Neutrophil (primary cell): ENCODE results near the gene BMPR1B.

ENCODE experiments used
- H3K27ac ChIP-seq: fragments of 200-600 bp; sonication (generic); 2 replicates; pipeline ENCODE4 v1.5.1; 2016; ENCODE audit warnings: mild to moderate bottlenecking, moderate library complexity
- H3K27me3 ChIP-seq: fragments of 200-600 bp; sonication (generic); 2 replicates; pipeline ENCODE4 v1.6.0; 2016; ENCODE audit warnings: mild to moderate bottlenecking
- H3K36me3 ChIP-seq: fragments of 200-600 bp; sonication (generic); 2 replicates; pipeline ENCODE4 v1.5.1; 2017
- H3K4me1 ChIP-seq, 2 experiments: fragments of 200-600 bp in 1 of 2; sonication (generic) in 1 of 2; 1 replicate in 1 of 2; 2 replicates in 1 of 2; pipeline versions ENCODE4 v1.5.1 to v1.6.1; 2013 to 2016; ENCODE audit warnings: low read depth in 1 of 2, low read length in 1 of 2, mild to moderate bottlenecking in 1 of 2, moderate library complexity in 1 of 2; ENCODE audit not compliant: control insufficient read depth in 1 of 2, insufficient read depth in 1 of 2
- H3K4me3 ChIP-seq, 2 experiments: fragments of 200-600 bp in 1 of 2; sonication (generic) in 1 of 2; 1 replicate in 1 of 2; 2 replicates in 1 of 2; pipeline ENCODE4 v1.5.1; 2013 to 2016; ENCODE audit warnings: low read depth in 1 of 2, low read length in 1 of 2, mild to moderate bottlenecking in 1 of 2, moderate library complexity in 1 of 2
- H3K9me3 ChIP-seq: fragments of 200-600 bp; sonication (generic); 2 replicates; pipeline ENCODE4 v1.5.1; 2016
- TF ChIP-seq, protein P1 (sequence below): fragments of 200-600 bp; sonication (generic); IDR thresholded peaks from 2 replicates; pipeline ENCODE4 v1.5.1; 2016; ENCODE audit warnings: antibody characterized with exemption

The BMPR1B gene

DNA sequence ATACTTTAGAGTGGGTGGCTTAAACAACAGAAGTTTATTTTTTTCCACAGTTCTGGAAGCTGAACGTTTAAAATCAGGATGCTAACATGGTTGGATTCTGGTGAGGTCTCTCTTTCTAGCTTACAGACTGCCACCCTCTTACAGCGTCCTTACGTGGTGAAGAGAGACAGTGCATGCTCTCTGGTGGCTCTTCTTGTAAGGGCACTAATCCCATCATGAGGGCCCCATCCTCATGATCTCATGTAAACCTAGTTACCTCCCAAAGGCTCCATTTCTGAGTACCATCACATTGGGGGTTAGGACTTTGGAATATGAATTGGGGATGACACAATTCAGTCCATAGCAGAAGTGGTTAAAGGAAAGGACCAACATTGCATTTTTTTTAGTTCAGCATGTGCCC lies 132.8 kb downstream of the BMPR1B start:
- TF ChIP-seq, protein P1, sequence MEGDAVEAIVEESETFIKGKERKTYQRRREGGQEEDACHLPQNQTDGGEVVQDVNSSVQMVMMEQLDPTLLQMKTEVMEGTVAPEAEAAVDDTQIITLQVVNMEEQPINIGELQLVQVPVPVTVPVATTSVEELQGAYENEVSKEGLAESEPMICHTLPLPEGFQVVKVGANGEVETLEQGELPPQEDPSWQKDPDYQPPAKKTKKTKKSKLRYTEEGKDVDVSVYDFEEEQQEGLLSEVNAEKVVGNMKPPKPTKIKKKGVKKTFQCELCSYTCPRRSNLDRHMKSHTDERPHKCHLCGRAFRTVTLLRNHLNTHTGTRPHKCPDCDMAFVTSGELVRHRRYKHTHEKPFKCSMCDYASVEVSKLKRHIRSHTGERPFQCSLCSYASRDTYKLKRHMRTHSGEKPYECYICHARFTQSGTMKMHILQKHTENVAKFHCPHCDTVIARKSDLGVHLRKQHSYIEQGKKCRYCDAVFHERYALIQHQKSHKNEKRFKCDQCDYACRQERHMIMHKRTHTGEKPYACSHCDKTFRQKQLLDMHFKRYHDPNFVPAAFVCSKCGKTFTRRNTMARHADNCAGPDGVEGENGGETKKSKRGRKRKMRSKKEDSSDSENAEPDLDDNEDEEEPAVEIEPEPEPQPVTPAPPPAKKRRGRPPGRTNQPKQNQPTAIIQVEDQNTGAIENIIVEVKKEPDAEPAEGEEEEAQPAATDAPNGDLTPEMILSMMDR: no peak
- H3K4me1 ChIP-seq: no peaks in the 10 kb centered on the region
- no peaks in the 10 kb centered on the region for H3K27me3 ChIP-seq
- H3K9me3 ChIP-seq: no peaks in the 10 kb centered on the region
- H3K4me3 ChIP-seq: no peak overlapping the region
- H3K36me3 ChIP-seq: no peaks in the 10 kb centered on the region
- H3K27ac ChIP-seq: no peak overlapping the region

DNA sequence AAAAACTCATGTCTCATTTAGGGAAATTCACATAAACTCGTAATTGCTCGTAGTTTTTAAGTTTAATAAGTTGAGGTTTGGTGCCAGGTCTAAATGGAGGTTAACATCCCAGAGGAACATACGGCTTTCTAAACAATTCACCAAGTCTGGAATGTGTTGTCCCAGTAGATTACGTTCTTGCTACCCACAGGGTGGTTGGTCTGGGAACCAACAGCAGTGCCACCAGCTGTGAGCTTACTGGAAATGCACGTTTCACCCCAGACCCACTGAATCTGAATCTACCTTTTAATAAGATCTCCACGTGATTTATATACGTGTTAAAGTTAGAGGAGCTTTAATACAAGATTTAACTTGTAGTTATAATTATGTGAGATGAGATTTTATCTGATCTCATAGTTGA lies 134.3 kb downstream of the BMPR1B start:
- Histone ChIP-seq H3K4me1 (no peaks in the 10 kb centered on the region), H3K27me3 (no peaks in the 10 kb centered on the region), H3K27ac (no peak overlapping the region), H3K36me3 (no peaks in the 10 kb centered on the region), H3K4me3 (no peak overlapping the region), H3K9me3 (no peaks in the 10 kb centered on the region)
- TF ChIP-seq, protein P1: no peak

GRCh38 chr4:94895081-94895480 lies 137.3 kb downstream of the BMPR1B start:
- Histone ChIP-seq H3K27me3 (no peaks in the 10 kb centered on the region), H3K4me1 (no peaks in the 10 kb centered on the region), H3K4me3 (no peak overlapping the region), H3K27ac (no peak overlapping the region), H3K36me3 (no peaks in the 10 kb centered on the region), H3K9me3 (no peaks in the 10 kb centered on the region)
- TF ChIP-seq, protein P1: no peak

DNA sequence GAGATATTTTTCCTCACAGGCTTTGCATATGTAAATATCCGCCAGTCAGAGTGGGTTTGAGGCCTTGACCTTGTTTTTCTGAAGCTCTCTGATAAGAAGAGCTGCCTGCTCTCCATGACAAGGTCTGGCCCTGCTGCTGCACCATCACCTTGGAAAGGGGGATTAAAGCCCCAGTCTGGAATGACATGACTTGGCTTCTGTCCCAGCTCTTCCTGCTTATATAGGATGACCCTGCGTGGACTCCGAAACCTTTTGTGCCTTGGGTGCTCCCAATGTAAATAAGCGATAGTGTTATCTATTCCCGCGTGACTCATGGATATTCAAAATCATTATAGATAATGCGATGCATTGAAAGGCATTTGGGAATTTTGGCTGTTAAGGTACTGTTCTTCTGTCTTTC lies 139.3 kb downstream of the BMPR1B start:
- Histone ChIP-seq H3K4me1 (no peaks in the 10 kb centered on the region), H3K36me3 (no peaks in the 10 kb centered on the region), H3K27ac (no peak overlapping the region), H3K4me3 (no peak overlapping the region), H3K9me3 (no peaks in the 10 kb centered on the region), H3K27me3 (no peaks in the 10 kb centered on the region)
- TF ChIP-seq, protein P1: no peak

DNA sequence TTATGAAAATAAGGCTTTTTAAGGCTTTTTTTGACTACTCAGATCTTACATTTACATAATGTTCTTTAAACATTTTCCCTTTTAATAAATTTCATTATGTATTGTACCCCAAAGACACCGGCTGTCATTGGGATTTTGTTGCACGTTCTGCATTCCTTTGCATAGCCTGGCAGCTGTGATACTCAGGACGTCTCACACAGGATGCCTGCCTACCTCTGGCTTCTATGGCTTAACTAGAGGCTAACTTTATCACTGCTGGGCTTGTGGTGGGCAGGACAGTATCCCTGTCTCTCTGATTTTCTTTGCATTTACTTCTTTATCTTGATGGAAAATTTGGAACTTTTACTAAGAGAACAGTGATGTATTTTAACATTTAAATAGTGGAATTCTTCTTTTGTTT lies 147.8 kb downstream of the BMPR1B start:
- Histone ChIP-seq H3K4me3 (no peak overlapping the region), H3K9me3 (no peaks in the 10 kb centered on the region), H3K27ac (no peak overlapping the region), H3K36me3 (no peaks in the 10 kb centered on the region), H3K27me3 (no peaks in the 10 kb centered on the region), H3K4me1 (no peaks in the 10 kb centered on the region)
- TF ChIP-seq, protein P1: no peak

DNA sequence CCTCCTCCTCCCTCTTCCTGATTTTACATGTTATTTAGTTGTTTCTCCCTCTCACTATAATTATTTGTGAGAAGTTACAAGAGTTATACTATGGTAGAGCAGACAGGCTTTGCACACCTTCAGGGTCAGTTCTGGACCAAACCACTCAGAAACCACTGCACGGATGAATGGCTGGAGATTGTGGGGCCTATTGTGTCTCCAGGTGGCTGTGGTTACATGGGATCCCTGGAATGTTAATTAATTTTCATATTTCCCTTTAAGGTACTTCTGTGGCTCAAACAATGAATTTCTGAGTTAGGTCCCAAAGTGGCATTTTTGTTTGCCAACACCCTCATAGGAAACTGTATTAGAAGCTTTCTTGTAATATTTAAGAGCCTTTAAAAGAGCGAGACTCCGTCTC lies 151.9 kb downstream of the BMPR1B start:
- no peak overlapping the region for H3K27ac ChIP-seq
- H3K9me3 ChIP-seq: no peaks in the 10 kb centered on the region
- H3K4me3 ChIP-seq: no peak overlapping the region
- TF ChIP-seq, protein P1: no peak
- no peaks in the 10 kb centered on the region for H3K27me3 ChIP-seq
- H3K36me3 ChIP-seq: no peaks in the 10 kb centered on the region
- no peaks in the 10 kb centered on the region for H3K4me1 ChIP-seq
